ENCODE data around the gene ADARB2. TPM values are rescaled to one million over a fixed set of nuclear protein-coding genes. Genes with fewer than 3 reads are reported as not detected.

The ADARB2 gene
- total RNA-seq, 6 experiments from 2014 or later: not detected

DNA sequence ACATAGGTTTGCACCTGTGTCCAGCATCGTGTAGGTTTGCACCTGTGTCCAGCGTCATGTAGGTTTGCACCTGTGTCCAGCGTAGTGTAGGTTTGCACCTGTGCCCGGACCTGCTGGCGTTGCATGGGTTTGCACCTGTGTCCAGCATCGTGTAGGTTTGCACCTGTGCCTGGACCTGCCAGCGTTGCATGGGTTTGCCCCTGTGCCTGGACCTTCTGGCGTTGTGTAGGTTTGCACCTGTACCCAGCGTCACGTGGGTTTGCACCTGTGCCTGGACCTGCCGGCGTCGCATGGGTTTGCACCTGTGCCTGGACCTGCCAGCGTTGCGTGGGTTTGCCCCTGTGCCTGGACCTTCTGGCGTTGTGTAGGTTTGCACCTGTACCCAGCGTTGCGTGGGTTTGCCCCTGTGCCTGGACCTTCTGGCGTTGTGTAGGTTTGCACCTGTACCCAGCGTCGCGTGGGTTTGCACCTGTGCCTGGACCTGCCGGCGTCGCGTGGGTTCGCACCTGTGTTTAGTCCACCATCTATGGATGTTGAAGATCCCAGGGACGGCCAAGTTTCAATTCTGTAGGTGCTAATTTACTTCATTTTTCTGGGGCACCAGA, 523.2 kb downstream of the ADARB2 start:
- no peaks in the 10 kb centered on the region for H3K4me1 Mint-ChIP-seq (ENCODE audit: low read depth)
- no peaks in the 10 kb centered on the region for H3K36me3 Mint-ChIP-seq (ENCODE audit: low read depth)
- DNase-seq: no peak
- TF ChIP-seq, protein P1, sequence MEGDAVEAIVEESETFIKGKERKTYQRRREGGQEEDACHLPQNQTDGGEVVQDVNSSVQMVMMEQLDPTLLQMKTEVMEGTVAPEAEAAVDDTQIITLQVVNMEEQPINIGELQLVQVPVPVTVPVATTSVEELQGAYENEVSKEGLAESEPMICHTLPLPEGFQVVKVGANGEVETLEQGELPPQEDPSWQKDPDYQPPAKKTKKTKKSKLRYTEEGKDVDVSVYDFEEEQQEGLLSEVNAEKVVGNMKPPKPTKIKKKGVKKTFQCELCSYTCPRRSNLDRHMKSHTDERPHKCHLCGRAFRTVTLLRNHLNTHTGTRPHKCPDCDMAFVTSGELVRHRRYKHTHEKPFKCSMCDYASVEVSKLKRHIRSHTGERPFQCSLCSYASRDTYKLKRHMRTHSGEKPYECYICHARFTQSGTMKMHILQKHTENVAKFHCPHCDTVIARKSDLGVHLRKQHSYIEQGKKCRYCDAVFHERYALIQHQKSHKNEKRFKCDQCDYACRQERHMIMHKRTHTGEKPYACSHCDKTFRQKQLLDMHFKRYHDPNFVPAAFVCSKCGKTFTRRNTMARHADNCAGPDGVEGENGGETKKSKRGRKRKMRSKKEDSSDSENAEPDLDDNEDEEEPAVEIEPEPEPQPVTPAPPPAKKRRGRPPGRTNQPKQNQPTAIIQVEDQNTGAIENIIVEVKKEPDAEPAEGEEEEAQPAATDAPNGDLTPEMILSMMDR (IDR thresholded peaks at IDR 0.05): no peak
- peaks cover 10% of the 10 kb centered on the region; the same call in 1 of the 2 replicates for H3K9me3 Mint-ChIP-seq
- H3K27me3 Mint-ChIP-seq (ENCODE audit: insufficient read depth): no peaks in the 10 kb centered on the region; the same call in 1 of the 2 replicates
- no peak overlapping the region for H3K4me3 Mint-ChIP-seq
- H3K27ac Mint-ChIP-seq: no peak overlapping the region

GRCh38 chr10:1213252-1214070, 523.9 kb downstream of the ADARB2 start:
- peaks cover 10% of the 10 kb centered on the region; the same call in 1 of the 2 replicates for H3K9me3 Mint-ChIP-seq
- H3K36me3 Mint-ChIP-seq (ENCODE audit: low read depth): no peaks in the 10 kb centered on the region
- H3K4me1 Mint-ChIP-seq (ENCODE audit: low read depth): no peaks in the 10 kb centered on the region
- no peak overlapping the region for H3K4me3 Mint-ChIP-seq
- no peak overlapping the region for H3K27ac Mint-ChIP-seq
- H3K27me3 Mint-ChIP-seq (ENCODE audit: insufficient read depth): no peaks in the 10 kb centered on the region; the same call in 1 of the 2 replicates
- TF ChIP-seq, protein P1 (IDR thresholded peaks at IDR 0.05): no peak
- DNase-seq: no peak

- TF ChIP-seq, protein P1 (IDR thresholded peaks at IDR 0.05): no peak
- DNase-seq: no peak
- Mint-ChIP-seq H3K4me3 (no peak overlapping the region), H3K9me3 (peaks cover 10% of the 10 kb centered on the region; the same call in 1 of the 2 replicates), H3K27ac (no peak overlapping the region), H3K36me3 (ENCODE audit: low read depth) (no peaks in the 10 kb centered on the region), H3K27me3 (ENCODE audit: insufficient read depth) (no peaks in the 10 kb centered on the region; the same call in 1 of the 2 replicates), H3K4me1 (ENCODE audit: low read depth) (no peaks in the 10 kb centered on the region)
These were observed 524.7 kb downstream of the ADARB2 start for GRCh38 chr10:1212571-1213141.

- Mint-ChIP-seq H3K9me3 (peaks cover 10% of the 10 kb centered on the region; the same call in 1 of the 2 replicates), H3K27me3 (ENCODE audit: insufficient read depth) (no peaks in the 10 kb centered on the region; the same call in 1 of the 2 replicates), H3K36me3 (ENCODE audit: low read depth) (no peaks in the 10 kb centered on the region), H3K4me3 (no peak overlapping the region), H3K27ac (no peak overlapping the region), H3K4me1 (ENCODE audit: low read depth) (no peaks in the 10 kb centered on the region)
- DNase-seq: no peak
- TF ChIP-seq, protein P1 (IDR thresholded peaks at IDR 0.05): no peak
These were observed 525.3 kb downstream of the ADARB2 start for GRCh38 chr10:1211844-1212570.

DNA sequence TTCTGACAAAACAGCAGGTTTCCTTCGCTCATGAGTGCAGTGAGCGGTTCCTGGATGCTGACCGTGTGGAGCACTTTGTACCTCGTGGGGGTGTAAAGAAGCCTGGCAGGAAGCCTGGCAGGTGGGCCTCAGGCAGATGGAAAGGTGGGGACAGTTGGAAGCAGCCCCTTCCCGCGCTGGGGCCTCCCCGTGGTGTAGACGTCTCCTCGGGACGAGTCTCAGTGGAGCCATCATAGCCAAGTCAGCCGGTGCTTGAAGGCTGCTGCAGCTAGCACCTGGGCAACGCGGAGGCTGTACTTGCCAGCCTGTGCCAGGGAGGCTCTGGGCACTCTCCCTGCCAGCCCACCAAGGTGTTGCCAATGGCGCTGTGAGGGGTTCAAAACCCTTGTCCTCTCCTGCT, 526.7 kb downstream of the ADARB2 start:
- peaks cover 14% of the 10 kb centered on the region; the same call in 1 of the 2 replicates for H3K9me3 Mint-ChIP-seq
- peaks cover 5% of the 10 kb centered on the region for H3K27me3 Mint-ChIP-seq (ENCODE audit: insufficient read depth)
- no peaks in the 10 kb centered on the region; the same call in 1 of the 2 replicates for H3K36me3 Mint-ChIP-seq (ENCODE audit: low read depth)
- H3K4me1 Mint-ChIP-seq (ENCODE audit: low read depth): no peaks in the 10 kb centered on the region
- TF ChIP-seq, protein P1 (IDR thresholded peaks at IDR 0.05): no peak
- no peak for DNase-seq
- no peak overlapping the region for H3K27ac Mint-ChIP-seq
- no peak overlapping the region for H3K4me3 Mint-ChIP-seq

All from HFFc6 (cell line).